GM19438 (cell line): ENCODE data around the gene MTMR4.
"Not testable (repeated sequence)": the region's sequence is repeated elsewhere in the genome, so short reads cannot be mapped to it uniquely, and the experiment has no call there.

Experiments used
- ATAC-seq: cut with Tn5 transposase; IDR thresholded peaks from one replicate; pipeline ENCODE4 v1.9.1; 2021; ENCODE audit warnings: low read depth; ENCODE audit not compliant: unreplicated experiment

Gene MTMR4

DNA sequence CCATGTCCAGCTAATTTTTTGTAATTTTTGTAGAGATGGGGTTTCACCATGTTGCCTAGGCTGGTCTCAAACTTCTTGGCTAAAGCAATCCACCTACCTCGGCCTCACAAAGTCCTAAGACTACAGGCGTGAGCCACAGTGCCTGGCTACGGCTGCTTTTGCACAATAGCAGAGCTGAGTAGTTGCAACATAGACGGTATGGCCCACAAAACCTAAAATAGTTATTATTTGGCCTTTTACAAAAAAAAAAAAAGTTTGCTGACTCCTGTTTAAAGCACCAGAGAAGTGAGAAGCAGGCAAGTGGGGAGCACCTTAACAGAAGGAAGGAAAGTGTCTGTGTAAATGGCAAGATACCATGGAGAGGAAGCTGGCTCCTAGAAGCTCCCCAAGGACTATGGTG lies 20.9 kb downstream of the MTMR4 start:
- ATAC-seq: no peak

DNA sequence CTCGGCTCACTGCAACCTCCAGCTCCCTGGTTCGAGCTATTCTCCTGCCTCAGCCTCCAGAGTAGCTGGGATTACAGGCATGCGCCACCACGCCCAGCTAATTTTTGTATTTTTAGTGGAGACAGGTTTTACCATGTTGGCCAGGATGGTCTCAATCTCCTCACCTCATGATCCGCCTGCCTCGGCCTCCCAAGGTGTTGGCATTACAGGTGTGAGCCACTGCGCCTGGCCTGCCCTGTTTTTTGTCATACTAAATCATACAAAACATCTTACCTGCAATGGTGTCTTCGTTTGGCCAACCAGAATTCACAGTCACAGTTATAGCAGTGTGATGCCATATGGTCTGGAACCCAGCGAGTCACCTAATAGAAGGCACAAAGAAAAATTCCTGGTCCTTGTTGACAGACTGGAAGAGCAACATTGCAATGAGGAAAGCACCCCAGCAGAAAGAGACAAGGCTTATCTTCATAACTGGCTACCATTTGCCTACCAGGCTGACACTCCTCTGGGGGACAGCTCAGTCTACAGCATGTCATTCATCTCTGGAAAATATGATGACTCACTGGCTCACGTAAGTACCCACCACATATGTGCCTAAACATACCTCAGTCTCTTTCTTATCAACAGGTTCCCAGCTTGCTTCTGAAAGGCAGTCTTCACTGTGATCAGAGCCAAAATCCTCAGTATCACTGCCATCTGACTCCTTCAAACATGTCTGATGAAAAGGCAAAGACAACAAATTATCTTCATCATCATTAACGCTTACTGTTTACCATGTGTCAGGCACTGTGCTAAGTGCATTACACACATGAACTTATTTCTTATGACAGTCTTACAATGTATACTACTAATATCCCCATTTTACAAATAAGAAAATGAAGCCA lies 22.0 kb downstream of the MTMR4 start:
- ATAC-seq: no peak

DNA sequence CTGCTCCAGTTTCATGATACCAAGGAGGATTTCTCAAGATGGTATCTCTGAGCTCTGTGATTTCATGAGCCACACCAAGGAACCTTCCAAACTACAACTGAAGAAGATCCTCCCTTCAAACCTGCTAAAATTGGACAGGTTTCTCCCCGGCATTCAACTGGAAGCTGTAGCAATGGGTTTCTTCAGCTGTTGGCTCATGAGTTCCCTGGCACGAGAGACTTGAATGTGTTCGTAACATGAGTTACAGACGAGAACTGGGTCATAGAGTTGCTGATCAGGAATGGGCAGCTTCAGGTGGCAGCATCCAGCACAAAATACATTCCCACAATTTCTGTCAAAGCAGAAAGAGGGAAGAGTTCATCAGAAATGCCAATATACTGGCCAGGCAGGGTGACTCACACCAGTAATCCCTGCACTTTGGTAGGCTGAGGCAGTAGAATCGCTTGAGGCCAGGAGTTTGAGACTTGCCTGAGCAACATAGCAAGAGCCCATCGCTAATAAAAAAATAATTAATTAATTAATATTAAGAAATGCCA lies 22.9 kb downstream of the MTMR4 start:
- ATAC-seq: no peak

DNA sequence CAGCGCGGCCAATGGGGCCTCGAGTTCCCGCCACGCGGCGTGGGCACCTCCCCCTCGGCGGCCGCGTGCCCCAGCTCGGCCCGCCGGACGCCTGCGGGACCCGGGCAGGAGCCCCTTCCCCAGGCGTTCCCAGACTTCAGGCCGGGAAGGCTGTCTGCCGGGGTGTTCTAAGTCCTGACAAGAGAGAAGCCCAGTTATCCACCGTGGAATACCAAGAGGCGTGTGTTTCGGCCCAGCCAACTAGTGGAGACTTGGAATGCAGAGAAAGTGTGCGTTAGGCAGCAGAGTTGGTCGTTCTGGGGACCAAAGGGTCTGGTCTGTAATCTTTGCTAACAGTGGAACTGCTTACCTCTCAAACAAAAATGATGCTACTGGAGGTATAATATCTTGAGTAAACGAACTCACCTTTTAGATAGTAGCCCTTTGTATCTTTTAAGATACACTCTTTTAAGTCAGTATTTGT lies 26.0 kb downstream of the MTMR4 start:
- no peak for ATAC-seq

DNA sequence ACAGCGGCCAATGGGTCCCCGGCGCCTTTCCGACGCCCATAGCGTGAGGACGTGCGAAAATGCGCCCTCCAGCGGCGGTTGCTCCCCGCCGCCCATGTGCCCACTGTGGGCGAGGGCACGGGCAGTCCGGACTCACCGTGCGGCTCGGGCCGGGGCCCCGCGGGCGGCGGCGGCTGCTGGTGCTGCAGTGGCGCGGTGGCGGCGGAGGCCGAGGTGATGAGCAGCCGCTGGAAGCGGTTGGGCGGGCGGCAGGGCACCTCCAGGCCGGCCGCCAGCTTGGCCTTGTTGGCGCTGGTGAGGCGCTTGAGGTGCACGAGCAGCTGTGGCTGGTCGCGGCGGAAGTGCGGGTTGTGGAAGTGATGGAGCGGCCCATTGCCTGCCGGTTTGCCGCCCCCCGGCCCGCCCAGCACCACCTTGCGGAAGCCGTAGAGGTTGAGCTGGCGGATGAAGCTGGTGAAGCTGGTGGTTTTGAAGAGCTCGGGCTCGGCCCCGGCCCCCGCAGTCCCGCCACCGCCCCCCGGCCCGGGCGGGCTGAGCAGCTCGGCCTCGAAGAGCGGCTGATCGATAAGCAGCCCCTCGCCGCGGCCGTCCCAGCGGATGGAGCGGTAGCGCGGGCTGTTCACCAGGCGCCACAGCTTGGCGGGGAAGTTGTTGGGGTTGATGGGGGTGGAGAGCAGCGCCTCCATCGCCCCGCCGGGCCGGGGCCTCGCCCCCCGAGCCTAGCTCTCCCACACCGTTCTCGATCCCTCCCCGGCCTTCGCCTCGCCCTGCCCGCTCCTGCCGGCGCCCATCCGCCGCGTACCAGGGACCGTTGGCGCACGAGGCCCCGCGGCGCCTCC lies 26.6 kb downstream of the MTMR4 start, which contains the start of gene HSF5:
Gene HSF5, minus strand, starts transcription at position 820 of the 839 bp plus-strand sequence. Its CDS starts 134 bp downstream, at position 686.
- no peak for ATAC-seq

DNA sequence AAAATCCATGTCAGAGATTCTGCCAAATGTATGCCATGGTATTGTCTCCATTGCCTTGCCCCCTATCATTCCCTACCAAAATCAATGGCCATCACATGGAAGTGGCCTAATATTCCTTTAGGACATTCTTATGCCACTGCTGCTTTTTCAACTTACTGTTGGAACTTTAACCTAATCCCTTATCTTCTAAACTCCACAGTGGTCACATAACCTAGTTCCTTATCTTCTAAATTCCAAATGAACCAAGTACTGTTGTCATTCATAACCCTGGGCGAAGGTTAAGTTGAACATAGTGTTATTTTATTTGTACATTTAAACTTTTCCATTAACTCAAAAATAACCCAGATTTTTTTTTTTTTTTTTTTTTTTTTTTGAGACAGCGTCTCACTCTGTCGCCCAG lies 29.8 kb downstream of the MTMR4 start:
- ATAC-seq: no peak

DNA sequence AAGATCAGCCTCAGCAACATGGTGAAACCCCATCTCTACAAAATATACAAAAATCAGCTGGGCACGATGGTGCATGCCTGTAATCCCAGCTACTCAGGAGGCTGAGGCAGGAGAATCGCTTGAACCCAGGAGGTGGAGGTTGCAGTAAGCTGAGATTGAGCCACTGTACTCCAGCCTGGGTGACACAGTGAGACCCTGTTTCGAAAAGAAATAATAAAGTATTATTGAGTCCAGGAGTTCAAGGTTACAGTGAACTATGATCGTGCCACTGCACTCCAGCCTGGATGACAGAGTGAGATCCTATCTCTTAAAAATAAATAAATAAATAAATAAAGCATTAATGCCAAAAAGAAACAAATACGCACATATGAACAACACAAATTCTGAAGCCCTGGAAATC lies 32.6 kb downstream of the MTMR4 start:
- ATAC-seq: not testable (repeated sequence)

DNA sequence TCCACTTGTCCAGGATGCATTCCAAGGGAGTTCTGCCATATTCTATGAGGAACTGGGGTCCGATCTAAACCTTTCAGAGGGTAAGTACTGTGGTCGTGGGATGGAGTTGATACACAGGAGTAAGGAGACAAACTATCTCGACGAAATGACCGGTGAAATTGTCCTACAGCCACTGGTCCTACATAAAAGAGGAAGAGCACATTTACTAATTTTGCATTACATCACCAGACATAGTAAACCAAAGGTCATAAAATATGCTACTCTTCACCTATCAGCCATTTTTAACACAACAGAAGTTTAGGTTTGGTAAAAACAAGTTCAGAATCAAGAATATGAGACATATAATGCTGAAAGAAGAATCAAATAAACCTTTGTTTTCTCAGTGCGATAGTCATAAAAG lies 34.3 kb downstream of the MTMR4 start:
- no peak for ATAC-seq

DNA sequence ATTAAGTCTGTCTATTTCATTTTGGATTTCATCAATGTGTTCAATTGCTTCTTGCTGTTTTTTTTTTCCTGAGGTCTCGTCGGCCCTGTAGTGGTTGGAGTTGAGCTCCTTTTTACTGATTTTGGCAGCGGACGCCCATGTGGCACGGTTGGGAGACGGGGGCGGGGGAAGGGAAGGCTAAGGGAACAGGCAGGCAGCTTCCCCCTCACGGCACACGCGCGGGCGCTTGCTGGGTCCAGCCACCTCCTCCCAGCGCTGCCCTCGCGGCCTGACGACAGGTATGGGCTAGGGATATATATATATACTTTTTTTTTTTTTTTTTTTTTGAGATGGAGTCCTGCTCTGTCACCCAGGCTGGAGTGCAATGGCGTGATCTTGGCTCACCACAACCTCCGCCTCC lies 37.6 kb downstream of the MTMR4 start:
- no peak for ATAC-seq

DNA sequence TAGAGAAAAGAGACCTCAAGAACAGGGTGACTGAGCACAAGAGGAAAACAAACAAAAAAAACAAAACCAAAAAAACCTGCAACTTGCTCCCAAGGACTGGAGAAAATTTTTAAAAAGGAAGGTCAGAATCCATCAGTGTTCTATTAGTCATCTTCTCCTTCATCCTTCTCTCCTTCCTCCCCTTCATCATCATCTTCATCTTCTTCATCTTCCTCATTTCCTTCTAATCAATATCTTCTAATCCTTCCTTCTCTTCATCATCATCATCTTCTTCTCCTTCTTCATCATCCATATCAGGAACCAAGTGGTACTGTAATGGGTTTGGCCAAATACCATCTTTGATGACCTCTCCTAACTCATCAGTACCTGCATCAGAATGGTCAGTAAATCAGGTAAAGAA lies 38.5 kb downstream of the MTMR4 start:
- no peak for ATAC-seq

DNA sequence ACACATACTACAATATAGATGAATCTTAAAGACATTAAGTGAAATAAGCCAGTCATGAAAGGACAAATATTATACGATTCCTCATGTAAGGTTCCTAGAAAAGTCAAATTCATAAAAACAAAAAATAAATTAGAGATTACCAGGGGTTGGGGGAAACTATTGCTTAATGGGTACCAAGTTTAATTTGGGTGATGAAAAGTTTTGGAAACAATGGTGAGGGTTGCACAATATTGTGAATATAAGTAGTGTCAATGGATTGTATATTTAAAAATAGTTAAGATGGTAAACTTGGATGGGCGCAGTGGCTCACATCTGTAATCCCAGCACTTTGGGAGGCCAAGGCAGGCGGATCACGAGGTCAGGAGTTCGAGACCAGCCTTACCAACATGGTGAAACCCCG lies 44.1 kb downstream of the MTMR4 start:
- ATAC-seq: no peak

DNA sequence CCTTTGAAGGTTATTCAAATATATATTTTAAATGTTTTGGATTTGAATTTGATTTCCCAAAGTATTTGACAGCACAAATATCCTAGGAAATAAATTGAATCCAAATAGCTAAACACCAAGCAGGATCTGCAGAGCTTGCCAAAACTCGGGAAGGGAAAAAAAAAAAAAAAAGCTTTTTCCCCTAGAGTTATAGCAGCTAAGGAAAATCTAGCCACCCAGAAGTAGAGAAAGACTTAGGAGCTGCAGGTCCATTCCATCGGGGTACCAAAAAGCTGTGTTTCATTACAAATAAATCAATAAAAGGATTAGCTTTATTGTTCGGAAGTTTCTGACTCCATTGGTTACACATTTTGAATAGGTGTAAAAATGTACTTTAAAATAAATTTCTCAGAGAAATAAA lies 45.5 kb downstream of the MTMR4 start:
- ATAC-seq: no peak

DNA sequence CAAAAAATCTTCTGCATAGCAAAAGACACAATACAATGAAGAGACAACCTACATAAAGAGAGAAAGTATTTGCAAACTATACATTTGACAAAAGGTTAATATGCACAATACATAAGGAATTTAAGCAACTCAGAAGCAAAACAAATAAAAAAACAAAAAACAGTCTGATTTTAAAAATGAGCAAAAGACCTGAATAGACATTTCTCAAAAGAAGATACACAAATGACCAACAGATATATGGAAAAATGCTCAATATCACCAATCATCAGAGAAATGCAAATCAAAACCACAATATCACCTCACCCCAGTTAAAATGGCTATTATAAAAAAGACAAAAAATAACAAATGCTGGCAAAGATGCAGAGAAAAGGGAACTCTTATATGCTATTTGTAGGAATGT lies 58.9 kb downstream of the MTMR4 start:
- no peak for ATAC-seq

DNA sequence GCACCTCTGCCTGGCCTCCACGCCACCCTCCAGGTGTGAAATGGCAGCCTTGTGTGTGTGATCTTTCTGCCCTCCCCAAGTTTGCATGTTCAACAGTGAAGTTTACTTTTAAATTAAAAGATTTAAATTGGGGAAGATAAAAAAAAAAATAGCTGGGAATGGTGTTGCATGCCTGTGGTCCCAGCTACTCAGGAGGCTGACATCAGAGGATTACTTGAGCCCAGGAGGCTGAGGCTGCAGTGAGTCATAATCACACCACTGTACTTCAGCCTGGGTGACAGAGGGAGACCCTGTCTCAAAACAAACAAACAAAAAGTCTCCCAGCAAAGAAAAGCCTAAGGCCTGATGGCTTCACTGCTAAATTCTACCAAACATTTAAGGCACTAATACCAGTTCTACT lies 61.7 kb downstream of the MTMR4 start:
- ATAC-seq: no peak

DNA sequence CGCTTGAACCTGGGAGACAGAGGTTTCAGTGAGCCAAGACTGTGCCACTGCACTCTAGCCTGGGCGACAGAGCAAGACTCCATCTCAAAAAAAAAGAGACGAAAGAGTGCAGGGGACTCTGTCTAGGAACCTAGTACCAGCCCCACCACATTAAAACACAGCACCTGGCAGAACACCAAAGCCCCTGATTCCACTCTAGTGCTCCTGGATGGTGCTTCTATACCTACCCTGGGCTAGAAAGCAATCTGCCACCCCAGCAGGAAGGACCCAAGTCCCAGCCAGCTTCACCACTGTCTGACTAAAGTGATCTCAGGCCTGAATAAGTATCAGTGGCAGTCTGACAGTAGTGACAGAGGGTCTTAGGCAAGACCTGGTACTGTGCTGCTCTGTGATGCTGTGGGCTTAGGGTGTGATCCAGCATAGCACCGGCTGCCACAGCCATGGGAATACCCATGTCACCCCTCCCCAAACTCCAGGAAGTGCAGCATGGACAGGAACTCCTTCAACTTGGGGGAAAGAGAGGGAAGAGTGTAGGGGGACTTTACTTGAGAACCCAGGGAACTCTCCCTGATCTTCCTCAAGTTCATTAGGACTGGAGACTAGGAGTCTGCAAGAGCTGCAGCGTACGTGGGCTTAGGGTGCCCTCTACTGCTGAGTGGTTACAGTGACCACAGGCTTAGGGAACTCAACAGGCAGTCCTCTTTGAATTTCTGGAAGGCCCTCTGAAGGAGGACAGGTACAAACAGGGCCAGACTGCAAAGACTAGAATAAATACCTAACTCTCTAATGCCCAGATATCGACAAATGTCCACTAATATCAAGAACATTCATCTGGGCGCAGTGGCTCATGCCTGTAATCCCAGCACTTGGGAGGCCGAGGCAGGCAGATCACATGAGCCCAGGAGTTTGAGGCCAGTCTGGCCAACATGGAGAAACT lies 67.1 kb downstream of the MTMR4 start:
- ATAC-seq: no peak

DNA sequence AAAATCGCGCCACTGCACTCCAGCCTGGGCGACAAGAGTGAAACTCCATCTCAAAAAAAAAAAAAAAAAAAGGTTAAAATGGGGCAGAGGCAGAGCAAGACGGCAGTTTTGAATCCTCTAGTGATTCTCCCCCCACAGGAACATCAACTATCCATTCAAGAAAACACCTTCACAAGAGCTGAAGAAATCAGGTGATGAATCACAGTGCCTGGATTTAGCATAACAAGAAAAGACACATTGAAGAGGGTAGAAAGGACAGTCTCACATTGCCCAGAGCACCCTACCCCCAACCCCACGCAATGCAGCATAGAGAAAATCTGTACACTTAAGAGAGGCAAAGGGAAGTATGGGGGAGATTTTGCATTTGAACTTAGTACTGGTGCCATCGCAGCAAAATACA lies 68.4 kb downstream of the MTMR4 start:
- no peak for ATAC-seq
